Hypothalamus (tissue), 51 donors: ENCODE data around the gene DEXI.

Source experiments
- DNase-seq, 51 donors: peaks; one replicate each; lab custom pipeline; 2025; lab: John Stamatoyannopoulos, UW

The DEXI gene

DNA sequence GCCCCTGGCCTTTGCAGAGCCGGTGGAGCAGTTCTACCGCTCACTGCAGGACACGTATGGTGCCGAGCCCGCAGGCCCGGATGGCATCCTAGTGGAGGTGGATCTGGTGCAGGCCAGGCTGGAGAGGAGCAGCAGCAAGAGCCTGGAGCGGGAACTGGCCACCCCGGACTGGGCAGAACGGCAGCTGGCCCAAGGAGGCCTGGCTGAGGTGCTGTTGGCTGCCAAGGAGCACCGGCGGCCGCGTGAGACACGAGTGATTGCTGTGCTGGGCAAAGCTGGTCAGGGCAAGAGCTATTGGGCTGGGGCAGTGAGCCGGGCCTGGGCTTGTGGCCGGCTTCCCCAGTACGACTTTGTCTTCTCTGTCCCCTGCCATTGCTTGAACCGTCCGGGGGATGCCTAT lies 35.8 kb downstream of the DEXI start:
- no peak for DNase-seq

GRCh38 chr16:10902999-10903398 lies 39.3 kb downstream of the DEXI start:
- DNase-seq: no peak

DNA sequence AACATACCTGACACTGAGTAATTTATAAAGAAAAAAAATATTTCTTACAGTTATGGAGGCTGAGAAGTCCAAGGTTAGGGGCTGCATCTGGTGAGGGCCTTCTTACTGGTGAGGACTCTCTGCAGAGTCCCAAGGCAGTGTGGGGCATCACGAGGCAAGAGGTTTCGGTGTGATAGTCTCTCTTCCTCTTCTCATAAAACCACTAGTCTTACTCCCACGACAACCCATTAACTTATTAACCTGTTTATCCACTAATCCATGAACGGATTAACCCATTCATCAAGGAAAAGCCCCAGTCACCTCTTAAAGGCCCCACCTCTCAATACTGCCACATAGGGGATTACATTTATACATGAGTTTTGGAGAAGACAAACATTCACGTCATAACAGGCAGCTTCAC lies 45.1 kb downstream of the DEXI start:
- no peak for DNase-seq

DNA sequence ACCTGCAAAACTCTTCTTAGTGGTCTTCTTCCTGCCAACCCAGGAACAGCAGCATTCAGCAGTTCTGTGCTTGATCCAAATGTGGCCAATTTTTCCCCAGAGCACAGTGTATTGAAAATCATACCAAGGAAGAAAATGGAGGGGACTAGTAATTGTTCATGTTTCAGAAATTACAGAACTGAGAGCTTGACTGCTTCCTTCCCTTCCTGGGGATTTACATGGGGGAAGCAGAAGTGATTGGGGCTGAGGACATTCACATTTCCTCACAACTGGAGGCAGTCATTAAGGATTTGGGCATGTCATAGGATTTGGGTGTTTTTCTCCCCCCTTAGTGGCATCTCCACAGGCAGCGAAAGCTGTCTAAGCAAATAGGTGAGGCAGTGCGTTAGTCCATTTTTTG lies 45.5 kb downstream of the DEXI start:
- peak in 1 of 51 donors; percentile 4 for DNase-seq

GRCh38 chr16:10896165-10896564 lies 46.1 kb downstream of the DEXI start:
- DNase-seq: no peak

DNA sequence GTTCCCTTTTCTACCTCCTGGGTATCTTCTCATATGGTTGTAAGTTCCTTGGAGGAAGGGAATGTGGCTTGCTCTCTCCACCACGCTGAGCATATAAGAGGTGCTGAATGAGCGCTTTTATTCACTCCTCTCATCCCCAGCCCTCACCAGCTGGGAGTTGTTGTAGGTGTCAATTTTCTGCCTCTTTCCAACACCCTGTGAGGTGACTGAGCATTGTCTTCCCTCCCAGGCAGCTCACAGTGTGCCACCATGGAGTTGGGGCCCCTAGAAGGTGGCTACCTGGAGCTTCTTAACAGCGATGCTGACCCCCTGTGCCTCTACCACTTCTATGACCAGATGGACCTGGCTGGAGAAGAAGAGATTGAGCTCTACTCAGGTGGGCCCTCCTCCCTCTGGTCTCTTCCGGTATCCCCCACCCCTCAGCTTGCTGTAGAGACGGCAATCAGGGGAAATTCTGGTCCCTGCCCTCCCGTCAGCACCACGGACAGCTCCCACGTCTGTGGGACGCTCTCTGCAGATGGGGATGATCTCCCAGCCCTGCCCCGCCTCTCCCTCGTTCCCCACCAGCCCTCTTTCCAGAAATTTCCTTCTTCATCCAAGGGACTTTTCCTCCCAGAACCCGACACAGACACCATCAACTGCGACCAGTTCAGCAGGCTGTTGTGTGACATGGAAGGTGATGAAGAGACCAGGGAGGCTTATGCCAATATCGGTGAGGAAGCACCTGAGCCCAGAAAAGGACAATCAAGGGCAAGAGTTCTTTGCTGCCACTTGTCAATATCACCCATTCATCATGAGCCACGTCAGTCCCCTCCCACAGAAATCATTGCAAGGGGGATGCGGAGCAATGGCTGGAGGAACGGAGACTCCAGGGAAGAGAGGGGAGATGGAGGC lies 47.0 kb downstream of the DEXI start:
- peak in 4 of 51 donors; percentile 11 to 27 (median 16) for DNase-seq

DNA sequence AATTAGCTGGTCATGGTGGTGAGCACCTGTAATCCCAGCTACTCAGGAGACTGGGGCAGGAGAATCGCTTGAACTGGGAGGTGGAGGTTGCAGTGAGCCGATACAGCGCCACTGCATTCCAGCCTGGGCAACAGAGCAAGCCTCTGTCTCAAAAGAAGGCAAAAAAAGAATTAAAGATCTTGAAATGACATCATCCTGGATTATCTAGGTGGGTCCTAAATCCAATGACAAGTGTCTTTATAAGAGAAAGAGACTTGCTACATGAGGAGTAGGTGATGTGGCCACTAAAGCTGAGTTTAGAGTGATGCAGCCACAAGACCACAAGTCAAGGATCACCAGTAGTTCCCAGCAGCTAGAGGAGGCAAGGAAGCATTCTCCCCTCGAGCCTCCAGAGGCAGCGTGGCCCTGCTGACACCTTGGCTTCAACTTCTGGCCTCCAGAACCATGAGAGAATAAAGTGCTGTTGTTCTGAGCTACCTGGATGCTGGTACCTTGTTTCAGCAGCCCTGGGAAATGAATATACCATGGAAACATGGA lies 49.4 kb downstream of the DEXI start:
- DNase-seq: no peak

DNA sequence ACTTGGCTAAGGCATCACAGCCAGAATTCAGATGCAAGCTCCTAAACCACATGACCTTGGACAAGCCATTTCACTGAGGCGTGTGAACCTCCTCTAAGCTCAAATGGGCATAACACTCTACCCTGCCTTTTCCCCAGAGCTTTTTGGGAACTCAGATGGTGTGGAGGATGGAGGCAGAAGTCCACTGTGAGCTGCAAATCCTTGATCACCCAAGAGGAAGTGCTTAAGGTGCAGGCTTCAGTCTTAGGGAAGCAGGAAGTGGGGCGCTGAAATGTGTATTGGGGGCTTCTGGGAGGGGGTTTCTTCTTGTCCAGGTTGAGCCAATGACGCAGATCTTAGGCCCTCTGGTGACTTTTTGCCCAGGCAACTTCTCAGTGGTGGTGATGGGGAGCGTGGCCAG lies 52.4 kb downstream of the DEXI start:
- DNase-seq: no peak

DNA sequence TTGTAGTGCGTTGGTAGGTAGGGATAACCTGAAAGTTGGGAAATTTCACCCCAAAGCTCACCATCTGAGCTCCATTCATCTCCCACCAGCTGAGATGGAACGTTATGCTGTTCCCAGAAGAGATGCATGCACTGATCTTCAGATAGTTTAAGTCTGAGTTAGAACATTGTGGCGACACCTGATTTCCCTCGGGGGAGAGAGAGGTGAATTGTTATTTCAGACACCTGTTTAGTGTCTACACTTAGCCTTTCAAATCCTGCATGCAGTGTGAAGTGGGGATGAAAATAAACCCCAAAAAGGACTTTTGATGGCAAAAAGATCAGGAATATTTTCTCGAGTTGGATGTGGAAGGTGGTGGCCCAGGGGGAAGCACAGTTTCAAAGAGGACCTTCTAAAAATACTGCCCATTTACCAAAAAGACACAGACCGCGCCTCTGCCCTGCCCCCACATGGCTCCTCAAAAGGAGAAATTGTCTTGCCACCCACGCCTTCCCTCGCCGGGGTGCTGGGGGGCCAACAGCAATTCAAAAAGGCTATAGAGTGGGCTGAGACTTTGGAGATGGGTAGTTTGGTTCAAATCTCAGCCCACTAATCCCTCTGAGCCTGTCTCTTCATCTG lies 53.8 kb downstream of the DEXI start:
- DNase-seq: peak in 6 of 51 donors; percentile 2 to 10 (median 7)

DNA sequence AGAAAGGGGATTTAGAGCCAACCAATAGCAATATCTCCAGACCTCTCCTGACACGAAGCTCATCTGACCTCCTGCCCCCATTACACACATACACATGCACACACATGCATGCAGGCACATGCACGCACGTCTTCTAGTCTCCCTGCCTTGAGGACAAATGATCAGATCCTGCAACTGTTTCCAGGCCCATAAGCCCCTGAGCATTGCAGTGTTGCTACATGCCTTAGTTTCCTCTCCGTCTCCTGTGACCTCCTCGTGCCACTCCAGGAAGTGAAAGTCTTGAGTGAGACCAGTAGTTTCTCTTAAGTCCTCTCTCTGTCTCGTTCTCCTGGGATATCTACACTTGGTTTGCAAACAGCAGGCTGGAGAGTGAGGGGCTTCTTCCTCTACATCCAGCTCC lies 57.0 kb downstream of the DEXI start:
- DNase-seq: peak in 5 of 51 donors; percentile 6 to 33 (median 10)

DNA sequence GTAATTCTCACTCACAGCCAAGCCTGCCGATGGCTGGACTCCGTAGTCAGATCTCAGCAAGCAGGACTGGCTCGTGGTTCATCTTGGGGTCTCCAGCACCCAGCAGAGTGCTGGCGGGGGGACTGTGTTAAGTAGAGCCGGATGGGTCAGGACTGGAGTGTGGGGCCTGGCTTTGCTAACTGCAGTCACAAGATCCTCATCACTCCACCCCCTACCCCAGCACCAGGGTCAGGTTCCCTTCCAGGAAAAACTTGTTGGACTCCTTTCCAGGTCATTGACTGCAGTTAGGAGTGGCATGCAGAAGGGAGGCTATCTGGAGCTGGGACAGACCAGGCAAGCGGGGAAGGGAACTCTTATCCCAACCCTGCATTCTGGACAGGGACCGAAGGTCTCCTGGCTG lies 59.3 kb downstream of the DEXI start:
- no peak for DNase-seq

DNA sequence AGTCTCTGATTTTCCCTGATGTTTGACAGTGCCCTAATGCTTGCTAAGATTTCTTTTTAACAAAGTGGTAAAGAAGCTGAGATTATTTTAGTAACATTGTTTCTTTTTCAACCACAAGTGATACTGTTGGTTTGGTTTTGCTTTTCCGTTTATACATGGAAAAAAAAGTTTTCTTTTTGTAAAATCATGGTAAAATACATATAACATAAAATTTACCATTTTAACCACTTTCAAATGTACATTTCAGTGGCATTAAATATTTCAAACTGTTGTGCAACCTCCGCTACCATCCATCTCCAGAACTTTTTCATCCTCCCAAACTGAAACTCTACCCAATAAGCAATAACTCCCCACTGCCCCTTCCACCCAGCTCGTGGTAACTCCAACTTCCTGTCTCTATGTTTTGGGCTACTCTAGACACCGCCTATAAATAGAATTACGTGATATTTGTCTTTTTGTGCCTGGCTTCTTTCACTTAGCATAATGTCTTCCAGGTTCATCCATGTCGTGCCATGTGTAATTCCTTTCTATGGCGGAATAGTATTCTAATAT lies 60.7 kb downstream of the DEXI start:
- DNase-seq: no peak

DNA sequence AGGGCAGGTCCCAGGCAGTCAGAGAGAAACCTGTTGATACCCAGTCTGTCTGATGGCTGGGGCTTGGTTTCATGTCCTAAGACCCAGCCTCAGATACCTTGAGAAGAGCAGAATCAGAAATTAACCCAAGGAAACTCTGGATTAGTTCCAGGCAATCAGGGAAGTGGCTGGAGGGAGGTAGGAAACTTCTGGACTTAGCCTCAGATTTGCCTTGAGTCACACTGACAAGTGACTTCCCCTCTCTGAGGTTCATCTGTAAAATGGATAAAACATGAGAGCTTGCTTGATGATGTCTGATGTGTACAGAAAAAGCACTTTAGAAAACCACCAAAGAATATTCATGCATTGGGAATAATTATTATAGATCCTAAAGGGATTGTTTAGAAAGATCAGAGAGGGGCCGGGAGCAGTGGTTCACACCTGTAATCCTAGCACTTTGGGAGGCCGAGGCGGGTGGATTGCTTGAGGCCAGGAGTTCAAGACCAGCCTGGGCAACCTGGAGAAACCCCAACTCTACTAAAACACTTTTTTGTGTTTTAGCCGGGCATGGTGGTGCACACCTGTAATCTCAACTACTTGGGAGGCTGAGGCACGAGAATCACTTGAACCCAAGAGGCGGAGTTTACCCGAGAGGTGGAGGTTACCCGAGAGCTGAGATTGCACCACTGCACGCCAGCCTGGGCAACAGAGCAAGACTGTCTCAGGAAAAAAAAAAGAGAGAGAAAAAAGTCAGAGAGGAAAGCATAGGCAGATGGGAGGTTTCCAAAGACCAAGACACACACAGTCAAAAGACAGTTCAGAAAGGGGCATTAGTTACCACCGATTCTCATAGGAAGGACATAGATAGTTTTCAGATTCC lies 61.4 kb downstream of the DEXI start:
- DNase-seq: no peak

DNA sequence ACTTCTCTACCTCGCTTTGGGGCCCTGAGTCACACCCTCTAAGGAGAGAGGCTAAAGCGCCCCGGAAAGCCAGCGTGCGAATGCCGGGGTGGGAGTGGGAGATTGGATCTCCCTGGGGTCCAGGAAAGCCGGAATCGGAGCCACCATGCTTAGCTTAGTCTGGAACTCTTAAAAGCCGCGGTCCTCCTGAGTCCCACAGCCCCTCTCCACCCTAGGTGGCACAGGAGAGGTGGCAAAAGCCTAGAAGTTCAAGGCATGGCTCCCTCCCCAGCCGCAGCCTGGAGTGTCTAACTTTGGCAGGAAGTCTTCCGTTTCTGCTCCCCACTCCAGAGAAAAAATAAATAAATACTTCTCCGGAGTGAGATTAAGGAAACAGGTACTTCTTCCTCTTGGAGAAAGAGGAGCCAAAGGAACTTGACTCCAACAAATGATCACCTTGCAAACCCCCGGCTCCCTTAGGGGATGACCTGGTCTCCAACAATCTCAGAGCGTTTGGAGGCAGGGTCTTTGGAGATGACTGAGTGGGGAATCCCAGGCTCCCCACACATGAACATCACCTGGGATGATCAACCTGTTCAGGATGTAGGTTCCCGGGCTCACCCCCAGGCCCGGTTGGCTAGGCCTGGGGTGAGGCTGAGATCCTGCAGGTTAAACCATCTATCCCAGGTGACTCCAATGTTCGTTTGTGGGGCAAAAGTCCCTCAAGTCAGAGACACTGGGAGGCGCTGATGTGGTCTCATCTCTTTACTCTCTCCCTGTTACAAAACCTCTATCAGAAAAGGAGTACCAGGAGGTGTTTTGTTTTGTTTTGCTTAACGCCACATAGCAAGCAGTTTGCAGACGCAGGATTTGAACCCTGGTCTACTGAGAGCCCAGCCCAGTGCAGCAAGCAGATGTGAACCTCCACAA lies 62.3 kb downstream of the DEXI start:
- no peak for DNase-seq
